ENCODE data around the gene FUT1.

GRCh38 chr19:48711106-48711662 lies 41.3 kb downstream of the FUT1 start:
- TF ChIP-seq CTCF (IDR thresholded peaks at IDR 0.05; ENCODE audit: low read length) (no peak), EZH2 (optimal IDR thresholded peaks at IDR 0.05; ENCODE audit: low read depth, low read length) (no peak), EZH2phosphoT487 (IDR thresholded peaks at IDR 0.05; ENCODE audit: low read length) (no peak)
